H54 (cell line): Measurements from ENCODE around the gene BEGAIN.
A peak's percentile ranks its signal among the peaks of the same experiment; 100 is the strongest.

Experiments
- DNase-seq: peaks from one replicate; pipeline ENCODE4 v3.0.0; 2011; ENCODE audit warnings: low spot score, mixed read lengths; ENCODE audit not compliant: insufficient read length
- FAIRE-seq: peaks from 3 replicates; lab custom pipeline; 2011; peaks lifted over from hg19 to GRCh38; lab: Jason Lieb, UNC
- POLR2A ChIP-seq: IDR thresholded peaks from 2 replicates; pipeline ENCODE4 v1.6.1; 2011; ENCODE audit warnings: low read depth, mild to moderate bottlenecking, low read length

Gene BEGAIN

DNA sequence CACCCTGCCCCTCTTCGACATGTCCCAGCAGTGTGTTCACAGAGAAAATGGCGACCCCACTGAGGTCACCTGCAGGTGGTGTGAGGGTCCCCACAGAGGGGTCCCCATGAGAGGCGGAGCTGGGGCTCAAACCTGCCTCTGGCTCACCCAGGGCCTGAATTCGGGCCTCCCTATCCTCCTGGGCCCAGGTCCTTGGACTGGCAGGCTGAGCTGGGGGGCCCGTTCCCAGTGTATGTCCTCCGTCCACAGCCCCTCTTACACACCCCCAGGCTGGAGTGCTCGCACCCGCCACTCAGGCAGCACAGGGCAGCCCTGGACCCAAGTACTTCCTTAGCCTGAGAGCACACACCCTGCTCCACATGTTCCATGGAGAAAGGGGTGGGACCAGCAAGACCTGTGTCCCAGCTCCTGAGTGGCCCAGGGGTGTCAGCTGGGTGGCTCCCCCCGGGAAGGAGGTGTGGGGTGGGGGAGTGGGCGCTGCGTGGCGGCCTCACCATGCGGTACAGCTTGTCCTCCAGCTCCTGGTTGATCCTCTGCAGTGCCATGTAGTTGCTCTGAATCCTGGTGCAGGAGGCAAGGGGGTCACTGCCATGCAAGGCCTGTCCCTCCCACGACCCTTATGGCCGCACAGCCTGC is 42.6 kb downstream of the BEGAIN start:
- FAIRE-seq (no peak), DNase-seq (no peak)
- TF ChIP-seq POLR2A, result no peak

DNA sequence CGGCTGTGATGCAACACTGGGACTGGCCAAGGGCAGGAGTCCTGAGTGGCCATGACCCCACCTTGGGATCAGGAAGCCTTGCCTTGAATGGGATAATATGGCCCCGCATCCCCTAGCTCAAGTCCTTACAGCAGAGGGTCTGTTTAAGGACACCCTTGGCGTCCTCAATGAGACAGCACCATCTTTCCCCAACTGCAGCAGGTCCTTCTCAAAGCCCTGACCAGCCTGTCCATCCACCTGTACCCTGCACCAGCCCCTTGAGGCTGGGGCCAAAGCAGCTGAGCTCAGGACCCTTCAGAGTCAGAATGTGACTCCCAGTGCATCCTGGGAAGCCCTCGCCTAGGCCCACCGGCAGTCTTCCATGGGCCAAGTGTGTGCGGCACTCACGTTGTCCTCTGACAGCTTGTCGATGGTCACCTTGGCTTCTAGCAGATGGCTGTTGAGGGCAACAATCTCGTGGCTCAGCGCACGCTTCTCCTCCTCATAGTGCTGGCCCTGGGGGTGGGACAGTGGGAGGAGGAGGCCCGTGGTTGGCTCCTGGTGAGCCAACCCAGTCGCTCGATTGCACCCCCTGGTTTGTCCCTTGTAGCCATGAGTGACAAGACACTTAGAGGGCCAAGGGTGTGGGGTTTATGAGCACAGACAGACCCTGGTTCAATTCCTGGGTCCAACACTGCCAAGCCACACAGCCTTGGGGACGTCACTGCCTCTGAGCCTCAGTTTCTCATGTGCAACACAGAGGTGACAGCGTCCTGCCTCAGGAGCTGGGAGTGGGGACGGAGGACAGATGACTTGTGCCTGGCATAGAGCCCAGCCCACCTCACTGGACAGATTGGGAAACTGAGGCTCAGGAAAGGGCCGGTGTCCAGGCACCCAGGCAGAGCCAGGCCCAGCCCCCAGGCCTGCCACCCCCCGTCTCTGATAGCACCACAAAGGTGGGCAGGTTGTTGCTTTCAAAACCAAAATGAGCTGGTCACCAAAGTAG is 43.5 kb downstream of the BEGAIN start:
- no peak for FAIRE-seq
- no peak for DNase-seq
- no peak for TF ChIP-seq POLR2A

DNA sequence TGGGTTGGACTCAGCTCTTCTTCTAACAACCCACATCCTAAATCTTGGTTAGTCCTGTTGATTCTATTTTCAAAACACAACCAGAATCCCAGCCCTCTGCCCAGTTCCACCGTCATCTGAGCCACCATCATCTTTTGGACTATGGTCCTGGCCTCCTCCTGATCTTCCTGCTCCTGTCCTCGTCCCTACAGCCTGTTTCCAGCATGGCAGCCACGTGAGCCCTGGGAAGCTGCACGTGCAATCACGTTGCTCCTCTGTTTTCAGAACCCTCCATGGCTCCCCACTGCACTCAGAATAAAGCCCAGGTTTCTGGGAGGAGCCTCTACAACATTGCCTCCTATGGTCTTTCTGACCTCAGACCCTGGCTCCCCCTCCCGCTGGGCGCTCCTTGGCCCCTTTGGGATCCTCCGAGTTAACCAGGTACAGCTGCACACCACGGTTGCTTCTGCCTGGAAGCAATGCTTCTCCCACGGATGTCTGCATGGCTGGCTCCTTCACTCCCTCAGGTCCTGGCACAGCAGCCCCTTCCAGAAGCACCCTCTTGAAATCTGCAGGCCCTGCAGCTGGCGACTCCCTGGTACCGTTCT is 44.5 kb downstream of the BEGAIN start:
- DNase-seq (no peak), FAIRE-seq (no peak)
- no peak for TF ChIP-seq POLR2A

DNA sequence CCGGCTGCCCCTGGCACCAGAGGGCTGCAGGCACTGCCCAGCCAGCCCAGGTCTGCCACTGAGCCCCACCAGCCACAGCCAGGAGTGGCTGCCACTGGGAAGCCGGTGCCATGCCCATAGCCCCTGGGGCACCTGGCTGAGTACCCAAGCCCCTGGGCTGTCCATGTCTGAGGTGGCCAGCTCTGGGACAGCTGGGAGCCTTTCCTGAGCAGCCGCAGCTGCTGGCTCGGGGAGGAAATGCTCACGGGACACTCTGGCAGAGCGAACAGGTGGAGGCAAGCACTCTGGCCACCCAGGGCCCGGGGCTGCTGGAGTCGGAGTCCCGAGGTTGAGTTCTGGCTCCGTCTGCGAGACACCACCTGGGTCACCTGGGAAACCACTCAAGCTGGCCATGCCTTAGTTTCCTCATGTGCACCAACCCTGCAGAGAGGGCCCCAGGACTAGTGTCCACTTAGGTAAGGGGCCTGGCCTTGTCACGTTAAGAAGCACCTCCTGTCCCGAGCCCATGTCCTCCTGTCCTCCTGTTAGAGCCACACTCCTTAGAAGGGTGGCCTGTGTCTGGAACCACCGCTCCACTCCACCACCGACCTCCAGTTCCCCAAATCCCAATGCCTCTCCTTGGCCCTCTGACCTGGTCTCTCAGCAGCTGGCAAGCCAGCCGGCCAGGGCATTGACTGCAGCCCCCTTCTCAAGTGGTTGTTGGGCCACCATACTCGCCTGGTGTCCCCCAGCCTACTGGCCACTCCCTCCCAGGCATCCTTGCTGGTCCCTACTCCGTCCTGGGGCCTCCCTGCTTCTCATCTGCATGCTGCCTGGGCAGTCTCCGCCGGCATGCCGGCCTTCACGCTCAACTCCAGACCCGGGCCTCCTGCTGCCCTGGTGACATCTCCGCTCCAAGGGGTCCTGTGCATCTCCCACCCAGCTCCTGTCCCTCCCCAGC is 45.3 kb downstream of the BEGAIN start:
- DNase-seq, result no peak
- no peak for FAIRE-seq

DNA sequence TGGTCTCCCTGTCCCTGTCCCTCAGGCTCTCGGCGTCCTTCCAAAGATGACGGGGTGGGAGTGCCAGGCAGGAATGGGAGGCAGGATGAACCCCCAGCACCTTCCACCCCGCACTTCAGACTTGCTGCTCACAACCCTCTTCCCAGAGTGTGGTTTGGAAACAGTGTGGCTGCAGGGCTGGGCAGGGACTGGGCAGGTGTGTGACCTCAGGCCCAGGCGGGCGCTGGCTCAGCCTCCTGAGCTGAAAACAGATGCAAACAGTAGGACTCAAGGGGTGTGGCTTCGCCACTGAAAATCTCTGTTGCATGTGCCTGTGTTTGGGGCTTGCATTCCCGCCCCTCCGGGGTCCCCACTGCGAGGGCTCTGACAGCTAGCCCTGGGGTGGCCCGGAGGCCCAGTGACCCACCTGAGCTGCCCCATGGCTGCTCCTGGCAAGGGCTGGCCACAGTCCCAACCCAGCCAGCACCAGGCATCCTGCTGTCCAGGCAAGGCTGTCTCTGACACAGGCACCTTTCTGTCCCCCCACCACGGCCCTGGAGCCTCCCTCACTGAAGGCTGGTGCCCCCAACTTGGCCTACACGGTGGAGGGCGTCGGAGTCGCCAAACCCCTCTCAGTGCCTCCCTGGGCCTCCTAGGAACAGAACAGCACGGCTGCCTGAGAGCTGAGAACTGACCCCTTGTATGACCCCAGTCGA is 46.1 kb downstream of the BEGAIN start:
- no peak for TF ChIP-seq POLR2A
- DNase-seq (no peak), FAIRE-seq (no peak)

More for the DNA sequence above, 45.3 kb downstream of the BEGAIN start:
- no peak for TF ChIP-seq POLR2A

DNA sequence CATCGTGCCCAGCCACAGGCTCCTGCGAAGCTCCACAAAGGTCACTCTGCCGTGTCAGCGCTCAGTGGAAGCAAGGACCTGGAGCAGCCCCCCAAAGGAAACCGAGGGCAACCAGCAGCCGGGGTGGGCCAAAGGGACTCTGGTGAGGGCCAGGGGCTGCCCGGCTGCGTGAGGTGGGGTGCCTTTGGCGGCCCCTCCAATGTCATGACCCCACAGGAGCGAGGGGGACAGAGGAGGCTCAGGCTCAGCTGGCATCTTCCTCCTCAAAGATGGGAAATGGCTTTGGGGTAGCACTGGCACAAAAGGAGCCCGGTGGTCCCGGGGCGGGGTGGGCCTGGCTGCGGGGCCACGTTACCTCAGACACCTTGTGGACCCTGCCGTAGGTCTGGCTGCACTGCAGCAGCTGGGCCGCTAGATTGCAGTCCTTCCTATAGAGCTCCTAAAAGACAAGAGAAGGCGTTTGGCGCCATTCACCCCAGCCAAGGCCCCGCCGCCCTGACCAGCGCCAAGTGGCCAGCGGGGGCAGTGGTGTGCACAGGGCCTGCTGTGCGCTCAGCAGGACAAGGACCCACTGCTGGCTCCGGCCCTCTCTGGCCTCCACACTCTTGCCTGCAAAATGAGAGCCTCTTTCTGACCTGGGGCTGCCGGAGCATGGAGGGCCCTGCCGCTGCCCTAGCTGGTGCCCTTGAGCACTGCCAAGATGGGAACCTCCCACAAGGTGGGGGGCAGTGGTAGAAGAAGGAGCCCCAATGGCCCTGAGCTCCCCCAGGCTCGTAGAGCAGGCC is 46.9 kb downstream of the BEGAIN start:
- TF ChIP-seq POLR2A, result no peak
- no peak for FAIRE-seq
- DNase-seq, result peak; percentile 65

DNA sequence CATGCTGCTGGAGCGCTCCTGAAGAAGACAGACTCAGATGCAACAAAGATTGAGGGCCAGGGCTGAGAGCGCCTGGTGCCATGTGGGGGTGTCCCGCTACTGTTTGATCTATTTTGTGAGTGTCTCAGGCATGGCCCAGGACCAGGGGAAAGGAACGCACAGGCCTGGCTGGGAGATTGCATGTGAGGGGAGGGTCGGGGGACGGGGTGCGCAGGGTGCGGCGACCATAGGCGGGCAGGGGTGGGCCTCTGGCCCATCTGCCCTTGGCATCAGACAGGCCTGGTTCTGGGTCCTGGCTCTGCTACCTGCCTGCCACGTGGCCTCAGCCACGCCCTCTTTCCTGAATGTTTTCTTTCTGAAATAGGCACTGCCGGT is 47.5 kb downstream of the BEGAIN start:
- DNase-seq (no peak), FAIRE-seq (no peak)
- no peak for TF ChIP-seq POLR2A

DNA sequence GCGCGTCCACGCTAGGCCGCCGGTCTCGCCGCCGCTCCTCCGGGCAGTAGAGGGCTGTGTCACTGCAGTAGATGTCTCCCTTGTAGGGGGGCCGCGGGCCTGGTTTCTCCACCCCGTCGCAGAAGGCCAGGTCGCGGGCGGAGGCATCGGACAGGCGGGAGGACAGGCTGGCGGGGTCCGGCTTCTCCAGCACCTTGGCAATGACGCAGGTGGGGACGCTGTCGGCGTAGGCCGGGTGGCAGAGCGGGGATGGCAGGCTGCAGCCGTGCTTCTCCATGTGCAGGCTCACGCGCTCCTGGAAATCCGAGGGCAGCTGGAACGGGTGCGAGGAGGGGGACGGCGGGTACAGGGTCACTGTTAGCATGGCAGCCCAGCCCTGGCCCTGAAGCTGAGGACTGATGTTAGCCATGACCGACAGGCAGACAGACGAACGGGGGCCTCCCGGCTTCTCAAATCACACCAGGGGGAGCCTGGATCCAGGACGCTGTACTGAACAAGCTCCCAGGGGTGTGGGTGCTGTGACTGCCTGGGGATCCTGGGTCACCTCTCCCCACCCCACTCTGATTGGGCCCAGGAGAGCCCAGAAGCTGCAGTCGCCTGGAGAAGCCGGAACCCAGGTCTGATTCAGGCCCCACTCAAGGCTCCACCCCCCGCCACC is 48.1 kb downstream of the BEGAIN start:
- FAIRE-seq (no peak), DNase-seq (no peak)
- TF ChIP-seq POLR2A, result no peak

DNA sequence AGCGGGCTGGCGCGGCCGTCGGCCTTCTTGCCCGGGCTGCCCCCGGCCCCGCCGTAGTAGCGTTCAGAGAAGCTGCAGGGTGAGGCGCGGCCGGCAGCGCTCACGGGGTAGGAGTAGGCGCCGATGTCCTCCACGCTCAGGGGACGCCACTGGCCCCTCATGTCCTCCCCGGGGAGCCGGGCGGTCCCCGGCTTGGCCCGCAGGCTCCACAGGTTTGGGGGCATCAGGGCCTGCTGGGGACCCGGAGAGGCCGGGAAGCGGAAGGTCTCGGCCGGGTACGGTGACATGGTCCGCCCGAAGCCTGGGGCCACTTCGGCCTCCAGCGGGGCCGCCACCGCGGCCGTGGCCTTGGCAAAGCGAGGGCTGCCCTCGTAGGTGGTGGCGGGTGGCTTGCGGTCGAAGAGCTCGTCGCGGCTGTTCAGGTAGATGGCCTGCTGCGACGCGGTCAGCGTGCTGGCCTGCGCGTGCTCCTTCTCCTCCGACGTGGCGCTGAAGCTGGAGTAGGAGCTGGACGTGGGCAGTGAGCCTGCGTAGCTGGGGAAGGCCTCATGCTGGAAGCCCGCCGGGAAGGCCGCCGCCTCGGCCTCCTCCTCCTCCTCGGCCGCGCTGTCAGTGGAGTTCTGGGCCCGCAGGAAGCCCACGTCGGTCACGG is 48.7 kb downstream of the BEGAIN start:
- no peak for DNase-seq
- FAIRE-seq, result no peak
- no peak for TF ChIP-seq POLR2A

DNA sequence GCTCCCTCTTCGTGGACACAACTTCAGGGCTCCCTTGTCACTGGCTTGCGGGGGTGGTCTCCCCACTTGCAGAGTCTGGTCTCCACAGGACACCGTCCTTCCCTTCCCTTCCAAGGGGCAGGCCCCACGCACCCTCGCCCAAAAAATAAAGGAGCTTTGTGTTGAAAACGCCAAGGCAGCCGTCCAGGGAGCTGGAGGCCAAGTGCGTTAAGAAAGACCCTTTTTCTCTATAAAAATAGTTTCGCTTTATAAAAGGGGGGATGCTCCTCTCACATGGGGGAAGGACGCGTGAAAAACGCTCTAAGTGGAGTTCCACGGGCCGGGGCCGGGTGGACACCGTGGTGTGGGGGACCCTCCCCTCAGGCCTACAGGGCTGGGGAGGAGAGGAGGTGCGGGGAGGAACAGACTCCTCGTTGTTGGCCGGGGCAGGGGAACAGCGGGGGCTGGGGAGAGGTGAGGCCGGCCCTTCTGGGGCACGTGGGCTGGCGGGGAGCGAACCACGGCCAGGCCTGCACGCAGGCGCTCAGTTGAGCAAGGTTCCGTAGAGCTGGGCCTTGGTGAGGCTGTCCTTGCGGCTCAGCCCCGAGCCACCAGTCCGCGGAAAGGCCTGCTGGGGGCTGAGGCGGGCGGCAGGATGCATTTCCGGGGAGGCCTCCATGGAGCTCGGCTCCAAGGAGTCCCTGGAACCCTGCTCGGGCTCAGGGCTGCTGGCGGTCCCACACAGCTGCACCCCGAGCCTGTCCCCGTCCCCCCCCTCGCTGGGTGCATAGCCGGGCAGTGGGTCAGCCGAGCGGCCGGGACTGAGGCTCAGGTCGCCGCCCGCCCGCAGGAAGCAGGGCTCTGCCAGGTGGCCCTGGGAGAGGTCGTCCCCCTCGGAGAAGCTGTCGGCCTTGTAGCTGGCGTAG is 49.5 kb downstream of the BEGAIN start:
- no peak for FAIRE-seq
- no peak for TF ChIP-seq POLR2A
- no peak for DNase-seq
